HG03196 (cell line): Measurements from ENCODE around the gene CXCR3.

Source experiments
- ATAC-seq: cut with Tn5 transposase; IDR thresholded peaks from one replicate; pipeline ENCODE4 v1.9.1; 2021; ENCODE audit not compliant: unreplicated experiment

Gene CXCR3

DNA sequence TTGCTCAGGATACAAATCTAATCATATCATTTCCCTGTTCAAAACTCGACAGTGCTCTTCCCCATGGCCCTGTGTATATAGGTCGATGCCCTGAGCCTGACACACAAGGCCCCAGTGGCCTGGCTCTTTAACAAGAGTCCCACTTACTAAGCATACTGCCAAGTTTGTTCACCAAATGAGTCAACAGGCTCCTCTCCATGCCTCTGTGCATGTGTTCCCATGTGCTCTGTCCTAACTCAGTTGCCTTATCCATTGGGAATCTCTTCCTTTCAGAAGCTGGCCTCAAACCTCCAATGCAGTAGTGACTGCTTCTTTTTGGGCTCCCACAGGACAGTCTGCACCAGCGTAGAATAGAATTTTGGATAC lies 18.9 kb upstream of the CXCR3 start:
- ATAC-seq = no peak

DNA sequence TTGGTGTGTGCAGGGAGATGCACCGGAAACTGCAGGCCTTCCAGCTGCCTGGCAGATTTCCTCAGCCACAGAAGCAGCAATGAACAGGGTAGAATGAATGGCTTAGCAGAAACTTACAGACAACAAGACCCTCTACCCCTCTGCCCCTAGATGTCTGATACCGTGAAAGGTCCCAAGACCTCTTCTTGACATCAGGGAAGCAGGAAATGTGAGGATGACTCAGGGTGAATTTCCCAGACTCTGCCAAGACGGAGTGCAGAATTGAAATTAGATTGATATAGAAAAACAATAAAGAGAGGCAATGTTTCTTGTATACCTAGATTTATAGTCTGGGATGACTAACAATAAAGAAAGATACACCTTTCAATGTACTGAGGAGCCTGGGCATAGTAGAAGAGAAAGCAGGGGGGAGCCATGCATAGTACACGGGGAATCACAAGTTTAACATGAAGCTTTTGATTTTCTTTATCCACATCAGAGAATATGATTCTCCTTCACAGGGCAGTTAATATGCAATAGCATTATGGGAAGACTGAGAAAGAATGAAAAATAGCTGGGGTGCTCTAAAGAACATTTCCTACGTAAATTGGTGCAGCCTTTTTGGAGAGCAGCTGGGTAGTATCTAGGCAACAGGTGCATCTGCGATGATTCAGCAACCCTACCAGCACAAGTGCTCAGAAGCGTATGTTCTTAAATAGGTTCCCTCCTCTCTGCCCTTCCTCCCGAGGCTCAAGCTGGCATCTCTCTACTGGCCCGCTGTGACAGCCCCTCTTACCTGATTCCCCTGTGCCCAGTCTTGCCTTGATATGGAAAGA lies 18.3 kb upstream of the CXCR3 start:
- ATAC-seq = no peak

- no peak for ATAC-seq
Measured at GRCh38 chrX:71634366-71634765, 16.1 kb upstream of the CXCR3 start.

DNA sequence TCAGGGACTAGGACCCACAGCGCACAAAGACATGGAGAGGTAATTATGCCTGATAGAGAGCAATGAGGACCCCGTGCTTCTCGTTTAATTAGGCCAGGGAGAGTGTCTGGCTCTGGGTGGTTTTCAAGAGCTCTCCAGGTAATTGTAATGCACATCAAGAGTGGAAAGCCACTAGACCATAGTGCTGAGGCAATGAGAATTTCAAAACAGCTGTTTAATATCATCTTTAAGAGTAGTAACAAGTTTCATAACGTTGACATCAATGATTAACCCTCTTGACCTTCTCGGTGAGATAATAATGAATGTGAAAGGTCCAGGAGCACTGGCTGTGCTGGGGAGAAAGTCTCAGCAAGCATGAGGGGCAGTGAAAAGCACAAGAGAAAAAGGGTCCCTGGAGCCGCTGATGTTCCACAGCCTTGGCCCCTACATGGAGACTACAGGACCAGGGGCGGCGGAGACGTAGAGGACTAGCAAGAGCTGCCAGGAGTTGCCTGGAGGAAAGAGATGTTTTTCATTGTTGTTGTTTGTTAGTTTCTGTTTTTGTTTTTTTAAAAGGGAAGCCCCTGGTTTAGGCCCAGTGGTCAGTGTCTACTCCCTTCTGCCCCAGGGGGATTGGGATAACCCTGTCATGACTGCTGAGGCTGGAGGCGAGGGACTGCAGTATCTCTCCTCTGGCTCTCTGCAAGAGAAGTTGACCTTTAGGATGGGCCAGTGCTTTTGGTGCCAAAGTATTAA lies 14.8 kb upstream of the CXCR3 start:
- ATAC-seq = peak; percentile 43

GRCh38 chrX:71629467-71629866 lies 11.2 kb upstream of the CXCR3 start:
- no peak for ATAC-seq

DNA sequence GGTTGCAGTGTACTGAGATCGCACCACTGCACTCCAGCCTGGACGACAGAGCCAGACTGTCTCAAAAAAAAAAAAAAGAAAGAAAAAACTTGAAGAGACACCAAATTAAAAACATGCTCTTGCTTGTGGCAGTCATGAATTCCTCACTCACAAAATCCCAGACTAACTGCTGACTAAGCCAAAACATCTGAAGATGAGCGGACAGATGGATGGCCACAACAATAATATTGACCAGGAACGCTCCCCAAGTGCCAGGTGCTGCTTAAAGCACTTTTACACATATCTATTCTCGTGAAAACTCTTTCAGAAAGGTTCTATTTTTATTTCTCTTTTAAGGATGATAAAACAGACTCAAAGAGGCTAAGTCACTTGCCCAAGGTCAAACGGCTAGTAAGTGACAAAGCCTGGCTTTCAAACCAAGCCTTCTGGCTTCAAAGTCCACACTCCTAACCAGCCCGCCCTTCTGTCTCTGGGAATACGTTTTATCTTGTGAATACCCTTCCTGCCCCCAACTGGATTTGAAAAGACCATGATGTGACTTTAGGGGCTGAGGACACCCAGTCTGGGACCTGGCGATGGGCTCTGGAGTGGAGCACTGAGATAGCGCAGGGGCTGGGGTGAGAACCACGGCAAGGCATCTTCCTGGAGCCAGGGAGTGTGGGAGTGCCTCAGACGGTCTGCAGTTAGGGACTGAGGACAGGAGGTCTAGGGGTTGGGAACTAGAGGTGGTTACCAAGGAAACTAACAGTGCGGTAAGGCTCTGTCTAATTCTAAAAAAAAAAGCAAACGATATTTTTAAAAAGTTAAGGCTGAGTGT lies 9.5 kb upstream of the CXCR3 start:
- ATAC-seq = no peak

- no peak for ATAC-seq
Measured at GRCh38 chrX:71626576-71626975, 8.3 kb upstream of the CXCR3 start.

DNA sequence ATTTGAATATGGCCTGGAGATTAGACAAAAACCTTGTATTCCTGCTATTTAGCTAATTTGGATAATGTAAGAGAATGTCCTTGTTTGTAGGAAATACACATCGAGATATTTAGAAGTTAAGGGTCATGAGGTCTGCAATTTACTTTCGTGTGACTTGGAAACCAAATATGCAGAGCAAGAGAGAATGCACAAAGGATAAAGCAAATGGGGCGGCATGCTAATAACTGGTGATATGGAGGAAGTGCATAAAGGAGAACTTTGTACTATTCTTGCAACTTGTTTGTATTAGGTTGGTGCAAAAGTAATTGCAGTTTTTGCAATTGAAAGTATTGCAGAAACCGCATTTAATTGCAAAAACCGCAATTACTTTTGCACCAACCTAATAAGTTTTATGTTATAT lies 7.2 kb upstream of the CXCR3 start:
- no peak for ATAC-seq

GRCh38 chrX:71623714-71624113 lies 5.4 kb upstream of the CXCR3 start:
- no peak for ATAC-seq

DNA sequence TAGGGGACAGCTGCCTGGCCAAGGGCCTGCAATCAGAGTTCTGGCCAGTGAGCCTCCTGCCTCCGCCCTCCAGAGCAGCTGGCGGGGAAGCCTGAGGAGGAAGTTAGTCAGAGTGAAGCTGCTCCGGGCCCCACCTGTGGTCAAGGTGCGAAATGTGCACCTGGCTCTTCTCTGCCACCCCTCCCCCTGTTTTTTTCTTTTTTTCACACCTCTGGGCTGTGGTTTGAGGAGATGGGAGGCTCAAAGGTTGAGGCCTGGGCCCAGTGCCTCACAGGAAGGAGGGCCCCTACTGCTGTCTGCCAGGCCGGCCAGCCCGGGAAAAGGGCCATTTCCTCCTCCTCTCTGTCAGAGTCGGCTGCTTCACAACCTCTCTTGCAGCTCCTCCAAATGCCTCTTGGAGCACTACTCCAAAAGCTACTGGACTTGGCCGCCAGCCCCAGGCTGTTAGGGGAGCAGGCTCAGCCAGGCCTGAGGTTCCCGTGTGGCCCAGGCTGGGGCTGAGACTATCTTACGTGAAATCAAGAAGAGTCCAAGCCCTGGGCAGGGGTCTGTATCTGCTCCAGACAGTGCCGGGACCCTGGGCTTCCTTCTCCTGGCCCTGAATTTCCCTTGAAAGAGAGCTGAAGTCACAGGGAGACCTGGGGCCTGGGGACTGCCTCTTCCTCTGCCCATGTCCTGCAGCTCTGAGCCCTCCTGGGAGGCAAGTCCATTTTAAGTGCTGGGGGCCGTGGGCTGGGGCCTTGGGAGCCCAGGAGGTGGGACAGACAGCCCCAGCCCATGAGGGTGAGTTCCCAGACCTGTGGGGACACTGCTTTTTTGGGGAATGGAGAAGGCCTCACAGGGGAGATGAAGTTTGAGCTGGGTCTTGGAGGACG lies 4.5 kb upstream of the CXCR3 start:
- ATAC-seq = peak; percentile 45

- ATAC-seq = no peak
Measured at GRCh38 chrX:71622032-71622575, 3.8 kb upstream of the CXCR3 start.

DNA sequence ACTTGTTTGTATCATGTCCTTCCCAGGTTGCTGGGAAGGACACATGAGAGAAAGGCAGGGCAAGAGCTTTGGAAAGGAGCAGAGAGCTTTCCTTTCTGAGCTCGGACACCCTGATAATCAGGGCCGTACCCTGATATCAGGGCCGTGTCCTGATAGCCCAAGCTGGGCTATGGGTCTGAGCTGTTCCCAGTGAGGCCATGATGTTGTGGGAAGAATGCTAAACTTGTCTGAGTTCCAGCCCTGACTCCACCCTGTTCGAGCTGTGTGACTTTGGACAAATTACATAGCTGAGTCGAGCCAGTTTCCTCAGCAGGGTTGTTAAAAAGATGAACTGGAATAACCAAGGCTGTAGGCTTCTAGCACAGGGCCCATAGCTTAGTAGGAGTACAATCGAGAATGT lies 3.3 kb upstream of the CXCR3 start:
- no peak for ATAC-seq

GRCh38 chrX:71619986-71620385 lies 1.7 kb upstream of the CXCR3 start:
- ATAC-seq = no peak

DNA sequence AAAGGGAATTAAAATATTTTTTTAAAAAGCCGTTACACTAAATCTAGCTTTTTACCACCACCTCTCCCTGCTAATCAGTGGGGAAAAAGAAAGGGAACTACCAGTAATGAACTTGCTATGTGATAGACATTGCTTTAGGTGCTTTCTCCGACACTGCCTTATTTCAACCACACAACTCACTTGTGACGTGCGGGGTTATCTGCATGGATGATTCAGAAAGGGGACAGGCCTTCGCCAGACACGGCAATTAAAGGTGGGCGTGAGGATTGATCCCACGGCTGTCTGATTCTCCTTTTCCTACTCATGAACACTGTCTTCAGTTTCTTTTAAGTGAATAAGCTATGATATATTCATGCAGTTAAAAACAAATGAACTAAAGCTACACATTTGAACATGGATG lies 882 bp upstream of the CXCR3 start:
- no peak for ATAC-seq

DNA sequence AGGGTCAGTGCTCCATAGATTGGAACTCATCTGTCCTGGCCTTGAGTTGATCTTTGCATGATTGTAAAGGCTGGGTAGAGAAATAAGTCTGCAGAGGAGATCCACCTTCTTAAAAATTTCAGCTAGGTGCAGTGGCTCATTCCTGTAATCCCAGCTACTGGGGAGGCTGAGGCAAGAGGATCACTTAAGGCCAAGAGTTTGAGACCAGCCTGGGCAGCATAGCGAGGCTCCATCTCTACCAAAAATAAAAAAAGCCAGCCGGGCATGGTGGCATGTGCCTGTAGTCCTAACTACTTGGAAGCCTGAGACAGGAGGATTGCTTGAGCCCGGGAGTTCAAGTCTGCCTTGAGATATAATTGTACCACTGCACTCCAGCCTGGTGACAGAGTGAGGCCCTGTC lies 476 bp upstream of the CXCR3 start:
- ATAC-seq = no peak

DNA sequence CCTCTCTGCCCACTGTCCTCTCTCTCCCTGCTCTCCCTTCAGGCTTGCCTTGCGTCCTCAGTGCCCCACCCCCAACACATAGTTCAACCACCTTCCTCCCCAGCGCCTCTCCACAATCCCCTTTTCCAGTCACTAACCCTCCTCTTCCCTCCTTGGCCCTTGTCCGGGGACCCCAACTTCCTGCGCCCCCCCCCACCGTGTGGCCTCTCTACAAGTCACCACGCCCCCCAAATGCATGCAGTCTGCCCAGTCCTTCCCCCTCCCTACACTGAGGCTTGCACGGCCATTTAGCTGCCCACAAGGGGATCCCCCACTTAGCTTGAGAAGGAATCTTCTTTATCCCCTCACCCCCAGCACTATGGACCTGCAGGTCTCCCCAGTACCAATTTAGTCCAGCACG lies 569 bp downstream of the CXCR3 start:
- no peak for ATAC-seq

DNA sequence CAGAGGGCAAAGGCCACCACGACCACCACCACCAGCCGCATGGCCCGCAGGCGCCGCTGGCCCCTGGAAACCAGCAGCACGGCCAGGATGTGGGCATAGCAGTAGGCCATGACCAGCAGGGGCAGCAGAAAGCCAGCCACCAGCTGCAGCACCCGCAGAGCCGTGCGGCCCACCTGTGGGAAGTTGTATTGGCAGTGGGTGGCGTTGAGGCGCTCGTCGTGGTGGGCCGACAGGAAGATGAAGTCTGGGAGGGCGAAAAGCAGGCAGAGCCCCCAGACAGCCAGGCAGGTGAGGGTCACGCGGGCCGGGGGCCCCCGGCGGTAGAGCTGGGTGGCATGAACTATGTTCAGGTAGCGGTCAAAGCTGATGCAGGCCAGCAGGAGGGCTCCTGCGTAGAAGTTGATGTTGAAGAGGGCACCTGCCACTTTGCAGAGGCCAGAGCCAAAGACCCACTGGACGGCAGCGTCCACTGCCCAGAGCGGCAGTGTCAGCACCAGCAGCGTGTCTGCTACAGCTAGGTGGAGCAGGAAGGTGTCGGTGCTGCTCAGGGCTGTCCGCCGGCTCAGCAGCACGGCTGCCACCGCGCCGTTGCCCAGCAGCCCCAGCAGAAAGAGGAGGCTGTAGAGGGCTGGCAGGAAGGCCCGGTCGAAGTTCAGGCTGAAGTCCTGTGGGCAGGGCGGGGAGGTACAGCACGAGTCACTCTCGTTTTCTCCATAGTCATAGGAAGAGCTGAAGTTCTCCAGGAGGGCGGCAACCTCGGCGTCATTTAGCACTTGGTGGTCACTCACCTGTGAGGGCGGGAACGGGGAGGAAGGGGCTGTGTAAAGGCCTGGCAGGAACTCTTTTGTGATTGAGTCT lies 1.4 kb downstream of the CXCR3 start:
- no peak for ATAC-seq

DNA sequence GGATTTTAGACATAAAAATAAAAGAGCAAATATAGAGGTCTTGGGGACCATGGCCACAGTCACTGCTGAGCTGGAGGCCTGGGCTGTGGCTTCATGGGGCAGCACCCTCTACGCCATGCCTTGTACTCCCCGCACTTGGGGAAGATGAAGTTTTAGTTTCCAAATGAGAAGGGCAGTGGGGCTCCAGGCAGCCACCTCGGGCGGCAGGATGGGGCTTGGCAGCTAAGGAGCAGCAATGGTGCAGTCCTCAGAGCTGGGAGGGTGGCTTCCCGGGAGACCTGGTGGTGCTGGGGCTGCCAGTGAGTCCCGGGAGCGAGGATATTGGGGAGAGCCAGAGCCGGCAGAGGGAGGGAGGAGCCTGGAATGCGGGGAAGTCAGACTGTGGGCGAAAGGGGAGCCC lies 2.4 kb downstream of the CXCR3 start:
- no peak for ATAC-seq

DNA sequence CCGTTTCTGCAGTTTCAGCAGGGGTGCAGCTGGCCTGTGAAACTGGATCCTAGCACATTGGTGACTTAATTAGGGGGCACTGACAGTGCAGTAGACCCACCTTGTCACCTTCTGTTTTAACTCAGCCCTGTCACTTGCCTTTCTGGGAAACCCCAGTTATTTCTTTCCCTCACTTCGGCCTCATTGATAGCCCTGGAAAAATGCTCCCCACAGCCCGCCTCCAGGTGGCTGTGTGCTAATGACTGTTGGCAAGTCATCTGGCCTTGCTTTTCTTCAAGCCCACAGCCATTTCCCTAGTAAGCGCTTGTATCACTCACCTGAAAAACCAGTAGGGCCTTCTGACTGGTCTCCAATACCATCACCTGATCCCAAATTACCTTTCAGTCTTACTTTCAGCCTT lies 3.3 kb downstream of the CXCR3 start:
- no peak for ATAC-seq

DNA sequence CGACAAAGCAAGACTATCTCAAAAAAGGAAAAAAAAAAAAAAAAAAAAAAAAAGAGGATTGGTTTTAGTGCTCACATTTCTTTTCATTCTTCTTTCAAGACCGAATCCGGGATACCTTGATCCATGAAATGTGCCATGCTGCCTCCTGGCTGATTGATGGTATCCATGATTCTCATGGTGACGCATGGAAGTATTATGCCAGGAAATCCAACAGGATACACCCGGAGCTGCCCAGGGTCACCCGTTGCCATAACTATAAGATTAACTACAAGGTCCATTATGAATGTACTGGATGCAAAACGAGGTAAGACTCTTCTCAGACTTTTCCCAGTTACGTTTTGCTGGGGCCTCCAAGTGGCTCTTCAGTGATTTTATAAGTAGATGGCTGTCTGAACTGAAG lies 6.1 kb downstream of the CXCR3 start:
- ATAC-seq = no peak
